ENCODE results near the gene SLC44A5. TPM values are rescaled to one million over a fixed set of nuclear protein-coding genes. Genes with fewer than 3 reads are reported as not detected.

The SLC44A5 gene
- total and polyA plus RNA-seq, 10 donors: 0.28 to 4.0 (median 0.87) TPM

DNA sequence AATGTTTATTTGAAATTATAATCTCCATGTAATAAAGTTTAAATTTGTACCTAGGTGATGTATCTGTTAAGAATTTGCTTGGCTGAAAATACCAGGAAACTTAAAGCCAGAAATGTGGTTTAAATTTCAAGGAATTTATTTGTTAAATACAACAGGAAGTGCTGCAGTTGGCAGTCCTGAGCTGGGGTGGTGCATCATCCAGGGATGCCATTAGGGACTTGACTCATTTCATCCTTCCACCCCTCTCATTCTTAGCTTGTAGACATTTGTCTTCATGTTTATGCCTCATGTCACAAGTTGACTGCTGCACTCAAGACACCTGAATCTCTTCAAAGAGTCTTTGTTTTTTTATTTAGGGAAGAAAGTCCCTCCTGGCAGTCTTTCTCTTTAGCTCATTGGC, 300.8 kb downstream of the SLC44A5 start:
- TF ChIP-seq POLR2AphosphoS5 (IDR thresholded peaks at IDR 0.05) (no peak), POLR2A (IDR thresholded peaks at IDR 0.05) (no peak)
- TF ChIP-seq, protein P1, sequence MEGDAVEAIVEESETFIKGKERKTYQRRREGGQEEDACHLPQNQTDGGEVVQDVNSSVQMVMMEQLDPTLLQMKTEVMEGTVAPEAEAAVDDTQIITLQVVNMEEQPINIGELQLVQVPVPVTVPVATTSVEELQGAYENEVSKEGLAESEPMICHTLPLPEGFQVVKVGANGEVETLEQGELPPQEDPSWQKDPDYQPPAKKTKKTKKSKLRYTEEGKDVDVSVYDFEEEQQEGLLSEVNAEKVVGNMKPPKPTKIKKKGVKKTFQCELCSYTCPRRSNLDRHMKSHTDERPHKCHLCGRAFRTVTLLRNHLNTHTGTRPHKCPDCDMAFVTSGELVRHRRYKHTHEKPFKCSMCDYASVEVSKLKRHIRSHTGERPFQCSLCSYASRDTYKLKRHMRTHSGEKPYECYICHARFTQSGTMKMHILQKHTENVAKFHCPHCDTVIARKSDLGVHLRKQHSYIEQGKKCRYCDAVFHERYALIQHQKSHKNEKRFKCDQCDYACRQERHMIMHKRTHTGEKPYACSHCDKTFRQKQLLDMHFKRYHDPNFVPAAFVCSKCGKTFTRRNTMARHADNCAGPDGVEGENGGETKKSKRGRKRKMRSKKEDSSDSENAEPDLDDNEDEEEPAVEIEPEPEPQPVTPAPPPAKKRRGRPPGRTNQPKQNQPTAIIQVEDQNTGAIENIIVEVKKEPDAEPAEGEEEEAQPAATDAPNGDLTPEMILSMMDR (IDR thresholded peaks at IDR 0.05 in 8 of 11, conservative IDR thresholded peaks at IDR 0.05 in 3 of 11): no peak

DNA sequence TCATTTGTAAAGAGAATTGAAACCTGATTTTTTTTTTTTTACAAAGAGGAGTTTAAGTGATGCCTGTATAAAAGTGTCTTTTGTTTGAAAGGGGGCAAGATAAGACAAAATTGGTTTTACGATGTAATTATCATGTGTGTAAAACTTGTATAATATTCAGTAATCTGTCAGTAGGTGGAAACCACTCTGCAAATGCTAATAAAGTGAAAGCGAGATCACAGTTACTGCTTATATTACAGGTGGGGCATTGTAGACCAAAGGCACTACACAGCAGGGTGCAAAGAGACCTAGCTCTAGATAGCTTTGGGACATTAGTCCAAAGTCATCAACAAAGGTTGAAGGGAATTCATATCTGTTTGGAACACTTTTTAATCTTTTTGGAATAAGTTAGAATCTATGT, 302.5 kb downstream of the SLC44A5 start:
- DNase-seq: no peak
- intact Hi-C loops (cut with DNase I; ENCODE audit: low total_unique reads): no loop called here
- H3K27me3 ChIP-seq (replicated peaks in 1 of 7): no peaks in the 10 kb centered on the region
- no peaks in the 10 kb centered on the region for H3K36me3 ChIP-seq
- 83 to 90% (median 85%) methylated on average over 2 of the region's 2 CpGs for WGBS, 5 donors
- no peaks in the 10 kb centered on the region for H3K9me3 ChIP-seq
- H3K27ac ChIP-seq: no peak overlapping the region
- TF ChIP-seq POLR2A (IDR thresholded peaks at IDR 0.05): no peak
- no peak for TF ChIP-seq POLR2AphosphoS5 (IDR thresholded peaks at IDR 0.05)
- TF ChIP-seq, protein P1 (IDR thresholded peaks at IDR 0.05 in 8 of 11, conservative IDR thresholded peaks at IDR 0.05 in 3 of 11): no peak
- no peak overlapping the region for H3K4me3 ChIP-seq
- no peaks in the 10 kb centered on the region for H3K4me1 ChIP-seq

More for the DNA sequence above, 300.8 kb downstream of the SLC44A5 start:
- no peak for DNase-seq
- H3K9me3 ChIP-seq: no peaks in the 10 kb centered on the region
- H3K36me3 ChIP-seq: no peaks in the 10 kb centered on the region
- no peak overlapping the region for H3K27ac ChIP-seq
- intact Hi-C loops (cut with DNase I; ENCODE audit: low total_unique reads): no loop called here
- no peaks in the 10 kb centered on the region for H3K4me1 ChIP-seq
- no peak overlapping the region for H3K4me3 ChIP-seq
- H3K27me3 ChIP-seq (replicated peaks in 1 of 7): no peaks in the 10 kb centered on the region

DNA sequence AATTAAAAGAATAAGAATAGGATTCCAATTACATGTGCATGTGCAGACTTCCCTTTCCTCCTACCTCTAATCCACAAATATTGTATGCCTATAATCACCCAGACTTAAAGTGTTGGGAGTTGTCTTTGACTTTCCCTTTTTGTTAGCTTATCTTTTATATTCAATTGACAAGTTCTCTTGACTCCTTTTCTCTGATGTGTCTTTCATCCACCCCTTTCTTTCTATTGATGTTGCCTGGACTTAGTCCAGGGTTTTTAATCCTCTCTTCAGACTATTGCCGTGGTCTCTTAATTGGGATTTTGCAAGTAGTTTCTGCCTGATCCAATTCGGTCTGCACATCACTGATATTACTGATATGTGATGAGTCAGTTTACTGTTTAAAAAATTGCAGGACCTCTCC, 305.9 kb downstream of the SLC44A5 start:
- Histone ChIP-seq H3K27me3 (replicated peaks in 1 of 7) (no peaks in the 10 kb centered on the region), H3K27ac (no peak overlapping the region), H3K36me3 (no peaks in the 10 kb centered on the region), H3K4me1 (no peaks in the 10 kb centered on the region), H3K4me3 (no peak overlapping the region), H3K9me3 (no peaks in the 10 kb centered on the region)
- DNase-seq: no peak
- intact Hi-C loops (cut with DNase I; ENCODE audit: low total_unique reads): no loop called here
- 81 to 92% (median 88%) methylated on average over 2 of the region's 2 CpGs for WGBS, 5 donors
- TF ChIP-seq, protein P1 (IDR thresholded peaks at IDR 0.05 in 8 of 11, conservative IDR thresholded peaks at IDR 0.05 in 3 of 11): no peak
- no peak for TF ChIP-seq POLR2AphosphoS5 (IDR thresholded peaks at IDR 0.05)
- TF ChIP-seq POLR2A (IDR thresholded peaks at IDR 0.05): no peak

DNA sequence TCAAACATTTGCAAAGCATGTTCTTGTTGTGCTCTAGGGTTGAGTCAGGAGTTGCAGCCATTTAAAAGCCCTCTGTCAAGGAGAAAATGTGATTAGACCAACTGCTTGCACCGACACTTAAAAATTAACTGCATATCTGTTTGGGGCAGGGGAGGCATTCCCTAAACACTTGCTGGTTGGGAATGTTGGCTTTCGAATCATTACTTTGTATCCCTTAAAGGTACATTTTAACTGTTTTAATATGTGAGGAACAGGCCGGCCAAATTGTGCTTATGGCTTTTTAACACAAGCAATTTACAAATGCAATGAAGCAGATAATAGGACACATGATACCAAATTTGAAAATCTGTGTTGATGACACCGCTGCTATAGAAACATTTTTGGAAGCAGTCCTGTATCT, 317.6 kb downstream of the SLC44A5 start:
- Histone ChIP-seq H3K4me1 (no peaks in the 10 kb centered on the region), H3K4me3 (no peak overlapping the region), H3K27ac (no peak overlapping the region), H3K9me3 (no peaks in the 10 kb centered on the region), H3K36me3 (no peaks in the 10 kb centered on the region), H3K27me3 (replicated peaks in 1 of 7) (no peaks in the 10 kb centered on the region)
- DNase-seq: no peak
- whole genome bisulfite sequencing, 5 donors: 82 to 86% (median 85%) methylated on average over 4 of the region's 4 CpGs
- intact Hi-C loops (cut with DNase I; ENCODE audit: low total_unique reads): no loop called here
- TF ChIP-seq, protein P1 (IDR thresholded peaks at IDR 0.05 in 8 of 11, conservative IDR thresholded peaks at IDR 0.05 in 3 of 11): no peak
- TF ChIP-seq POLR2AphosphoS5 (IDR thresholded peaks at IDR 0.05) (no peak), POLR2A (IDR thresholded peaks at IDR 0.05) (no peak)

All from spleen (tissue), 11 donors.